T1000 (cell line): ENCODE measurements around the gene EIF1.
"Not testable (repeated sequence)": the region's sequence is repeated elsewhere in the genome, so short reads cannot be mapped to it uniquely, and the experiment has no call there.

Experiments used
- DNase-seq: peaks from one replicate; lab custom pipeline; 2025; ENCODE audit warnings: mixed read lengths; lab: John Stamatoyannopoulos, UW

Gene EIF1

GRCh38 chr17:41700843-41701242 is 12.2 kb downstream of the EIF1 start:
- not testable (repeated sequence) for DNase-seq

DNA sequence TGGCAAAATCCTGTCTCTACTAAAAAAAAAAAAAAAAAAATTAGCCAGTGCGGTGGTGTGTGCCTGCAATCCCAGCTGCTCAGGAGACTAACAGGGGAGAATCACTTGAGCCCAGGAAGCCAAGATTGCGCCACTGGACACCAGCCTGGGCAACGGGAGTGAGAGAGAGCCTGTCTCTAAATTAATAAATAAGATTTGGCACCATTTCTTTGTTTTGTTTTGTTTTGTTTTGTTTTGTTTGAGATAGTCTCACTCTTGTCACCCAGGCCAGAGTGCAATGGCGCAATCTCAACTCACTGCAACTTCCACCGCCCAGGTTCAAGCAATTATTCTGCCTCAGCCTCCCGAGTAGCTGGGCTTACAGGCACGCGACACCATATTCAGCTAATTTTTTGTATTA is 14.0 kb downstream of the EIF1 start:
- no peak for DNase-seq

GRCh38 chr17:41705271-41705991 is 16.7 kb downstream of the EIF1 start:
- no peak for DNase-seq

GRCh38 chr17:41707803-41708669 is 19.4 kb downstream of the EIF1 start:
- no peak for DNase-seq

DNA sequence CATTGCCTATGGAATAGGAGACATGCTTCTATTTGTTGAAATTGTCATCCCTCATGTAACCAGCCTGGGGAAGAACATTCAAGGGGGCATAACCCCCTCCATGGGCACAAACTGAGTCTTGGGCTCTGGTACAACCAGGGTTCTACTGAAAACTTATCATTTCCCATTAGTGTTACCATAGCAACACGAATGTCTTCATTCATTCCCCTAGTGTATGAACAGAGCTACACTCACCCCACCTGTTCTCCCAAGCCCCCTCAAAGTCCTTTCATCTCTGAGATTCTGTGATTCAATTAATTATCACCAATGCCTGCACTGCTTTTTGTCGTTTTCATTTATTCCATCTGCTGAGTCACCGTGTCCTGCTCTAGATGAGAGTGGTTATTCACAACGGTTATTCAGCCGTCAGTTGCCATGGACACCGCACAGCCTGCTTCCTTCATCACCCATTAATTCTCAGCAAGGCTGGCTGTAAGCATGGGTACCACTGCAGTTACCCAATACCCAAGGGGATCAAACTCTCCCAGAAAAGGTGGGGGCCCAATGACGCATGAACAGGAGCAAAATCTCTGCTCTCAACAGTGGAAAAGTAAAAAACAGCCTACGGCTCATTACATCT is 21.9 kb downstream of the EIF1 start:
- peak; percentile 87 for DNase-seq

GRCh38 chr17:41711669-41712400 is 23.1 kb downstream of the EIF1 start, which contains the start of gene GAST:
TSS of gene GAST (plus strand) at chr17:41712331. CDS start at chr17:41715437, 3,106 bp downstream.
- no peak for DNase-seq

DNA sequence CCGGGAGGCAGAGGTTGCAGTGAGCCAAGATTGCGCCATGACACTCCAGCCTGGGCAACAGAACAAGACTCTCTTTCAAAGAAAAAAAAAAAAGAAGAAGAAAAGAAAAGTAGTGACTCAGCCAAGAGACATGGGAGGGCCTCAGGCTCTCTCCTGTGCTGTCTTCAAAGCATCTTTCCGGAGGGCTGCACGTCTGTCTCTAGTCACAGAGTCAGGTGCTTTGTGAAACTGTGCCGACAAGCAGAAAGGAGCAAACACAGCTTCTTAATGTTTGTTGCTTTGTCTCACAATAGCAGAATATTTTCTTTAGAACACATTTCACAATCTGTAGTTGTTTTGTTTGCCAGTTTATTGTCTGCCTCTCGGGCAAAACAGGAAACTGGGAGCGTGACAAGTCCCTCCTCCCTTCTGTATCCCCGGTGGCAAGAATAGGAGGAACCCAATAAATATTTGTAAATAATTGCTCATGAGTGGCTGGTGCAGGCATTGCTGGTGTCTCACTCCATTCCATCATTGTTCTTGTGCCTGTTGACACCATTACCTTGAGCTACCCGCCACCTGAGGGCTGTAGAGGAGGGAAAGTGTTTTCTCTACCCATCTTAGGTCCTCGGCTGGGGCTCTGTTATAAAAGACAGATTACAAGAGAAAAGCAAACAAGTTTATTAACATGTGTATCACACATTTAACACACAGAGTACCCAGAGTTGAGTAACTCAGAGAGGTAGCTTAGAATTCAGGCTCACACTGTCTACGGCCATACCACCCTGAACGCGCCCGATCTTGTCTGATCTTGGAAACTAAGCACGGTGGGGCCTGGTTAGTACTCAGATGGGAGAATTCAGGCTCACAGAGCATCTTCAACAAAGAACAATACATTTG is 29.0 kb downstream of the EIF1 start:
- peak; percentile 65 for DNase-seq

- no peak for DNase-seq
Observed at GRCh38 chr17:41718287-41718645, 29.6 kb downstream of the EIF1 start.

GRCh38 chr17:41722231-41722630 is 33.5 kb downstream of the EIF1 start:
- no peak for DNase-seq

- DNase-seq = no peak
Observed at GRCh38 chr17:41723801-41724475, 35.3 kb downstream of the EIF1 start.

DNA sequence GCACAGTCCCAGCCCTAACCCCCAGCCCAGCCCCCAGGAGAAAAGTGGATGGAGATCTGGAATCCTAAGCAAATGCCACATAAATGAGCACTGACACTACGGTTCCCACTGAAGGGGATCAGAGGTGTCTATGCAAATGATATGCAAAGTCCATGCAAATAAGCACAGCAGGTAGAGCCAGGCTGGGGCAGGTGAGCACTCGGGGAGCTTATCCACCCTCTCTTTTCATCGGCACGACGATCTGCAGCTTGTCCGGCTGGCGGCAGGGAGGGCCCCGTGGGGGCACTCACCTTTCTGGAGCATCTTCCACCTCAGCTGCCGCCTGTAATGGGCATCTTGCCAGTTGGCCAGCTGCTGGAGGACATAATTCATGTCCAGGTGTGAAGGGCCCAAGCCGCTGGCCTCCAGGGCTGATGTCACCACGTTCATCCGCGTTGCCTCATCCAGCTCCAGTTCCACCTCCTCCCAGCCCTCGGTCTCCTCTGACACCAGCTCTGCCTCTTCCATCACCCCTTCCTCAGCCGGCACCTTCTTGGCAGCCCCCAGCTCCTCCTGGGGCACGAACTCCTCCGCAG is 35.9 kb downstream of the EIF1 start:
- no peak for DNase-seq

DNA sequence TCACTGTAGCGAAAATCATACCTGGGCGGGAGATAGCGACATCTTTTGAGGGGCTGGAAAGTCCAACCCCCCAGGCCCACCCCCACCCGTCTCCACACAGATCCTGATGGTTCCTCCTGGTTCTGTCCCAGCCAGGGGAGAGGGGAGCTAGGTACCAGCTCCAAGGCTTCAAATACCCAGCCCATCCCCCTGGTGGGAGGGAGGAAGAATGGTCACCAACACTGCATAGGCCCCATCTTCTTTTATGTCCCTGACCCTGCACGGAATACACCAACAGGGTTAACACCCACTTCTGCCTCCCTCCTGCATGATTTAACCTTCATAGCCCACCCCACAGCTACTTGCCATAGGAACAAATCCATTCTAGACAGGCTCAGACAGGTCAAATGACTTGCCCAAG is 36.4 kb downstream of the EIF1 start:
- DNase-seq = no peak

- DNase-seq = no peak
Observed at GRCh38 chr17:41728056-41728455, 39.4 kb downstream of the EIF1 start.

DNA sequence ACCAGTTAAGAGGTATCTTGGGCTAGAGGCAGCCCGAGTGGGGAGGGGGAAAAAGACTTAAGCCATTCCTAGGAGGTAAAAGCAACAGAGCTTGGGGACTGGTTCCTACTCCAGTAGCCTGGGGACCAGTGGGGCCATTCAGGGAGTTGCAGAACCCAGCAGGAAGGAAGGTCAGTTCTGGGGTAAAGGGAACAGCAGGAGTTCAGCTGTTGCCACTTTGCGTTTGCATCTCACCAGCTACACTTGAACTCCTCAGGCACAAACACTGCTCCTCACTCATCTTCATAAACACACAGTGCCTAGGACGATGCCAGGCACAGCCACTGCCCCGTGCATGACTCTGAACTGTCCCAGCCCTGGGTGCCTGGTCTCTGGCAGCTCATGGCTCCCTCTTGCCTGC is 41.8 kb downstream of the EIF1 start:
- no peak for DNase-seq

GRCh38 chr17:41731836-41732235 is 43.2 kb downstream of the EIF1 start:
- DNase-seq = no peak

- DNase-seq = no peak
Observed at GRCh38 chr17:41733348-41734138, 44.9 kb downstream of the EIF1 start.

DNA sequence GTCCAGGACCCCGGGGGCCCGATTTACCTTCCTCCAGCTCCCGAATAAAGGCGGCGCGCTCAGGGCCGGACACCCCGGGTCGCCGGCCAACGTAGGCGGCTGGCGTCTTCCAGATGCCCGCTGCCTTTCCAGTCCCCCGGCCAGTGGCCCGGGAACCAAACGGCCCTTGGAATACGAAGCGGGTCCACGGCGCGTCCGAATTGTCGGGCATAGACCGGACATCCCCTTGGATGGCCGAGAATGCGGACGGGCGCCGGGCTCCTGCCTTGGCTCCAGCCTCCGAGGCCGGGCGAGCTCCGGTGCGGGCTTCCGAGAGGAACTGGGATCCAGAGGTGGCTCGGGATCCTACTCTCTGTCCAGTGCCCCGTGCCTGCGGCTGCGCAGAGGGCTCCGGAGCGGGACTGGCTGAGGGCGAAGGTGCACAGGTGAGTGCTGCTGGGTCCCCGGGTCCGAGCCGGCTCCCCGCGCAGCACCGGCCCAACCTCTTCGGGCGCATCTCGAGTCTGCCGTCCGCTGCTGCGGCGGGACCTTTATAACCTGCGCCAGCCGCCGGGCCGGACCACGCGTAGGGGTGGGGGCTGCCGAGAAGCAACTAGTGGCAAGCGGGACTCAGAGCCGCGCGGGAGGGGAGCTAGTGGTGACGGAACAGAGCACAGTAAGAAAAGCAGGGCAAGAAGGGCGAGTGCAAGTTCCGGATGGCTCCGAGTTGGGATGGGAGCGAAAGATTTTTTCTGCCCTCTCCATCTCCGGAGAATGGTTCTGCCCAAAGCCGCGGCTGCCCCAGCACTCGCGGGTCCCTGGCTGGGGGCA is 45.7 kb downstream of the EIF1 start, which contains the start of gene HAP1:
HAP1 (minus strand) TSS at position 505 of the 810 bp plus-strand sequence; CDS start at position 496, 9 bp downstream.
- peak; percentile 50 for DNase-seq

GRCh38 chr17:41734949-41735313 is 46.2 kb downstream of the EIF1 start:
- DNase-seq = no peak
